Smooth muscle cell (in vitro differentiated cells): ENCODE measurements around the gene ZNF223. TPM values are rescaled to one million over a fixed set of nuclear protein-coding genes. Genes with fewer than 3 reads are reported as not detected.

Experiments
- DNase-seq: peaks from one replicate; lab custom pipeline; 2025; ENCODE audit not compliant: unreplicated experiment; lab: John Stamatoyannopoulos, UW
- H2AFZ ChIP-seq: fragments of 200-600 bp; sonication (generic); 2 replicates; pipeline ENCODE4 v1.6.0; 2016; ENCODE audit warnings: antibody characterized with exemption, low read depth, mild to moderate bottlenecking
- H3F3A ChIP-seq: fragments of 200-600 bp; sonication (generic); 2 replicates; pipeline ENCODE4 v1.6.0; 2017; ENCODE audit warnings: antibody characterized with exemption, low read depth
- H3K27ac ChIP-seq: fragments of 200-600 bp; sonication (generic); 2 replicates; pipeline ENCODE4 v1.5.1; 2016; ENCODE audit warnings: low read depth, mild to moderate bottlenecking
- H3K27me3 ChIP-seq: fragments of 200-600 bp; sonication (generic); 2 replicates; pipeline ENCODE4 v1.6.1; 2016; ENCODE audit warnings: low read depth, mild to moderate bottlenecking
- H3K36me3 ChIP-seq: fragments of 200-600 bp; sonication (generic); 2 replicates; pipeline ENCODE4 v1.5.1; 2016; ENCODE audit warnings: low read depth
- H3K4me1 ChIP-seq: fragments of 200-600 bp; sonication (generic); 2 replicates; pipeline ENCODE4 v1.5.1; 2016; ENCODE audit warnings: low read depth
- H3K4me2 ChIP-seq: fragments of 200-600 bp; sonication (generic); 2 replicates; pipeline ENCODE4 v1.6.0; 2016; ENCODE audit warnings: mild to moderate bottlenecking
- H3K4me3 ChIP-seq: fragments of 200-600 bp; sonication (generic); 2 replicates; pipeline ENCODE4 v1.5.1; 2016; ENCODE audit warnings: mild to moderate bottlenecking
- H3K79me2 ChIP-seq: fragments of 200-600 bp; sonication (generic); 2 replicates; pipeline ENCODE4 v1.6.0; 2016; ENCODE audit warnings: low read depth, mild to moderate bottlenecking
- H3K9ac ChIP-seq: fragments of 200-600 bp; sonication (generic); 2 replicates; pipeline ENCODE4 v1.6.0; 2016; ENCODE audit warnings: low read depth
- H3K9me3 ChIP-seq: fragments of 200-600 bp; sonication (generic); replicated peaks from 2 replicates; pipeline ENCODE4 v1.5.1; 2016; ENCODE audit warnings: low read depth
- H4K20me1 ChIP-seq: fragments of 200-600 bp; sonication (generic); 2 replicates; pipeline ENCODE4 v1.6.0; 2016; ENCODE audit warnings: low read depth
- CTCF ChIP-seq: fragments of 200-600 bp; sonication (generic); IDR thresholded peaks from 2 replicates; pipeline ENCODE4 v1.5.1; 2017; ENCODE audit warnings: borderline replicate concordance, mild to moderate bottlenecking, antibody characterized with exemption; ENCODE audit not compliant: insufficient read depth, poor library complexity, severe bottlenecking
- WGBS: methylation state at CpG from one replicate; pipeline ENCODE4 v1.1.7; 2016; ENCODE audit warnings: low lambda C conversion rate; 5-methylcytosine and 5-hydroxymethylcytosine counted together
- polyA plus RNA-seq: library from polyadenylated mRNA; unstranded; fragments of >200 nt; fragmentation: Nextera tagmentation; extraction: Ambion mirVana; gene quantifications from 2 replicates; pipeline ENCODE4 v1.2.1, GENCODE V29; 2016
- total RNA-seq: library from RNA; depleted of rRNA; stranded (reverse); fragments of >200 nt; gene quantifications from 2 replicates; pipeline ENCODE4 v1.2.3, GENCODE V29; 2014

ZNF223 gene
- total and polyA plus RNA-seq, 2 experiments from 2014 or later: 6.6 to 10.2 TPM

- 94% methylated on average over 1 of the region's 1 CpG for WGBS
These were observed 9.2 kb downstream of the ZNF223 start for GRCh38 chr19:44061038-44061437.

GRCh38 chr19:44066305-44066704 lies 14.5 kb downstream of the ZNF223 start:
- H3K36me3 ChIP-seq: peaks cover 60% of the 10 kb centered on the region
- TF ChIP-seq CTCF: no peak
- H3K79me2 ChIP-seq: no peaks in the 10 kb centered on the region
- no peak overlapping the region for H2AFZ ChIP-seq
- H3K27ac ChIP-seq: no peak overlapping the region
- H3F3A ChIP-seq: no peaks in the 10 kb centered on the region
- no peak overlapping the region for H3K4me2 ChIP-seq
- H3K9me3 ChIP-seq: peaks cover 16% of the 10 kb centered on the region
- no peaks in the 10 kb centered on the region for H4K20me1 ChIP-seq
- H3K4me1 ChIP-seq: no peaks in the 10 kb centered on the region
- DNase-seq: no peak
- H3K4me3 ChIP-seq: no peak overlapping the region
- 65% methylated on average over 3 of the region's 3 CpGs for WGBS
- H3K27me3 ChIP-seq: no peaks in the 10 kb centered on the region
- H3K9ac ChIP-seq: no peak overlapping the region

More at GRCh38 chr19:44061038-44061437, 9.2 kb downstream of the ZNF223 start:
- H3K36me3 ChIP-seq: peaks cover 53% of the 10 kb centered on the region
- no peaks in the 10 kb centered on the region for H3F3A ChIP-seq
- no peak overlapping the region for H2AFZ ChIP-seq
- H3K4me3 ChIP-seq: no peak overlapping the region
- no peak overlapping the region for H3K9ac ChIP-seq
- H3K79me2 ChIP-seq: no peaks in the 10 kb centered on the region
- no peaks in the 10 kb centered on the region for H3K27me3 ChIP-seq
- H3K4me1 ChIP-seq: no peaks in the 10 kb centered on the region
- H4K20me1 ChIP-seq: no peaks in the 10 kb centered on the region
- no peak for DNase-seq
- H3K27ac ChIP-seq: no peak overlapping the region
- no peak for TF ChIP-seq CTCF
- H3K9me3 ChIP-seq: peaks cover 4% of the 10 kb centered on the region
- no peak overlapping the region for H3K4me2 ChIP-seq

- WGBS: 100% methylated on average over 1 of the region's 1 CpG
- Histone ChIP-seq H3K27ac (no peak overlapping the region), H3K4me3 (no peak overlapping the region), H3K4me2 (no peak overlapping the region), H3K4me1 (peaks cover 6% of the 10 kb centered on the region), H3K27me3 (no peaks in the 10 kb centered on the region), H3K9me3 (peaks cover 16% of the 10 kb centered on the region), H3K36me3 (peaks cover 30% of the 10 kb centered on the region), H3K79me2 (peaks cover 7% of the 10 kb centered on the region), H4K20me1 (no peaks in the 10 kb centered on the region), H2AFZ (no peak overlapping the region), H3F3A (no peaks in the 10 kb centered on the region), H3K9ac (no peak overlapping the region)
- DNase-seq: no peak
- no peak for TF ChIP-seq CTCF
These were observed 17.6 kb downstream of the ZNF223 start for GRCh38 chr19:44069415-44069814.

GRCh38 chr19:44071824-44072542 lies 20.1 kb downstream of the ZNF223 start, which contains the start of gene ZNF284:
TSS of gene ZNF284 (plus strand) at chr19:44072159. CDS start at chr19:44076390, 4,231 bp downstream.
- peak within 1 kb of the TSS; percentile 25 for H3K27ac ChIP-seq
- H3K36me3 ChIP-seq: peaks cover 7% of the 10 kb centered on the region
- H3K4me2 ChIP-seq: peak within 1 kb of the TSS; percentile 83
- H3K4me3 ChIP-seq: peak within 1 kb of the TSS; percentile 62
- H3K4me1 ChIP-seq: peaks cover 6% of the 10 kb centered on the region
- H2AFZ ChIP-seq: peak within 1 kb of the TSS; percentile 94
- no peaks in the 10 kb centered on the region for H3F3A ChIP-seq
- peak; percentile 44 for DNase-seq
- no peaks in the 10 kb centered on the region for H4K20me1 ChIP-seq
- no peak for TF ChIP-seq CTCF
- peak within 1 kb of the TSS; percentile 34 for H3K9ac ChIP-seq
- whole genome bisulfite sequencing: 3% methylated on average over 40 of the region's 40 CpGs
- H3K9me3 ChIP-seq: peaks cover 2% of the 10 kb centered on the region
- no peaks in the 10 kb centered on the region for H3K27me3 ChIP-seq
- peaks cover 7% of the 10 kb centered on the region for H3K79me2 ChIP-seq
